MM.1S (cell line): Measurements from ENCODE around the gene WHRN.

Source experiments
- EZH2 ChIP-seq: fragments of 300-600 bp; sonication (generic); optimal IDR thresholded peaks from 2 replicates; pipeline ENCODE3; 2017; ENCODE audit warnings: low read depth, mild to moderate bottlenecking, antibody characterized with exemption, low read length, mixed read lengths
- EZH2phosphoT487 ChIP-seq: fragments of 300-600 bp; sonication (generic); IDR thresholded peaks from 2 replicates; pipeline ENCODE4 v1.6.1; 2018; ENCODE audit warnings: antibody characterized with exemption, low read length
- TF ChIP-seq, protein P1 (sequence below): fragments of 300-600 bp; sonication (generic); IDR thresholded peaks from 2 replicates; pipeline ENCODE4 v1.5.1; 2016; ENCODE audit warnings: antibody characterized with exemption, low read length, mixed read lengths

DNA sequence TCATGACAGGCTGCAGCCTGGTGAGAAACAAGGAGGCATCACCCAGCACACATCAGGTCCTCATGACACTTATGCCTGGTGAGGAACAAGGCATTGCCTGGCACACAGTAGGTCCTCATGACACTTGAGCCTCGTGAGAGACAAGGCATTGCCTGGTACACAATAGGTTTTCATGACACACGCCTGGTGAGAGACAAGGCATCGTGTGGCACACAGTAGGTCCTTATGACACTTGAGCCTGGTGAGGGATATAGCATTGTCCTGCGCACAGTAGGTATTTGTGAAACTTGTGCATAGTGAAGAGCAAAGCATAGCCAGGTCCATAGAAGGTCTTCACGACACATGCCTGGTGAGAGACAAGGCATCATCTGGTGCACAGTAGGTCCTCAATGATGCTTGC is 23.5 kb downstream of the WHRN start:
- TF ChIP-seq, protein P1, sequence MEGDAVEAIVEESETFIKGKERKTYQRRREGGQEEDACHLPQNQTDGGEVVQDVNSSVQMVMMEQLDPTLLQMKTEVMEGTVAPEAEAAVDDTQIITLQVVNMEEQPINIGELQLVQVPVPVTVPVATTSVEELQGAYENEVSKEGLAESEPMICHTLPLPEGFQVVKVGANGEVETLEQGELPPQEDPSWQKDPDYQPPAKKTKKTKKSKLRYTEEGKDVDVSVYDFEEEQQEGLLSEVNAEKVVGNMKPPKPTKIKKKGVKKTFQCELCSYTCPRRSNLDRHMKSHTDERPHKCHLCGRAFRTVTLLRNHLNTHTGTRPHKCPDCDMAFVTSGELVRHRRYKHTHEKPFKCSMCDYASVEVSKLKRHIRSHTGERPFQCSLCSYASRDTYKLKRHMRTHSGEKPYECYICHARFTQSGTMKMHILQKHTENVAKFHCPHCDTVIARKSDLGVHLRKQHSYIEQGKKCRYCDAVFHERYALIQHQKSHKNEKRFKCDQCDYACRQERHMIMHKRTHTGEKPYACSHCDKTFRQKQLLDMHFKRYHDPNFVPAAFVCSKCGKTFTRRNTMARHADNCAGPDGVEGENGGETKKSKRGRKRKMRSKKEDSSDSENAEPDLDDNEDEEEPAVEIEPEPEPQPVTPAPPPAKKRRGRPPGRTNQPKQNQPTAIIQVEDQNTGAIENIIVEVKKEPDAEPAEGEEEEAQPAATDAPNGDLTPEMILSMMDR, result no peak
- TF ChIP-seq EZH2 (no peak), EZH2phosphoT487 (no peak)
